ENCODE data around the gene SNX24.

The SNX24 gene

DNA sequence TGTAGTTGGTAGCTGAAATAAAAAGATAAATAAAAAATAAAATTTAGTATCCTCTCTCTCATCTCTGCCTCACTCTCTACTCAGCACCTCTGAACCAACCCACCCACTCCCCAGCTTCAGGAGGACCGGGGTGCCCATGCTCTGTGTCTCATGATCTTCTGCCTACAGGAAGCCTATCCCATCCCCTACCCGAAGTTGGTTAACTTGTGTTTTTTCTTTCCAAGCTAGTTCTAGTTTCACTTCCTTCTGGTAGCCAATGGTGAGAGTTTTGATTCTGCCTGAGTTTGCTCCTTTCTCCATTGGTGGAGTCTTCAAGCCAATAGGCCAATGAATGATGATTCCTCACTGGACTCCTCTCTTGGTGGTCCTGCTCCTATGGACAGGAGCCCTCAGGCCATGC, 32.1 kb downstream of the SNX24 start:
- no peak overlapping the region for H3K27ac ChIP-seq (ENCODE audit: extremely low read depth, low read depth, low read length)
- H3K4me3 ChIP-seq (ENCODE audit: low read depth, low read length): no peak overlapping the region
- CTCF ChIA-PET: interaction anchor here (1.3 kb wide), 1 partner anchor 19 kb away, joined by 3 read pairs; no protein-coding TSS in a partner anchor
- TF ChIP-seq, protein P1, sequence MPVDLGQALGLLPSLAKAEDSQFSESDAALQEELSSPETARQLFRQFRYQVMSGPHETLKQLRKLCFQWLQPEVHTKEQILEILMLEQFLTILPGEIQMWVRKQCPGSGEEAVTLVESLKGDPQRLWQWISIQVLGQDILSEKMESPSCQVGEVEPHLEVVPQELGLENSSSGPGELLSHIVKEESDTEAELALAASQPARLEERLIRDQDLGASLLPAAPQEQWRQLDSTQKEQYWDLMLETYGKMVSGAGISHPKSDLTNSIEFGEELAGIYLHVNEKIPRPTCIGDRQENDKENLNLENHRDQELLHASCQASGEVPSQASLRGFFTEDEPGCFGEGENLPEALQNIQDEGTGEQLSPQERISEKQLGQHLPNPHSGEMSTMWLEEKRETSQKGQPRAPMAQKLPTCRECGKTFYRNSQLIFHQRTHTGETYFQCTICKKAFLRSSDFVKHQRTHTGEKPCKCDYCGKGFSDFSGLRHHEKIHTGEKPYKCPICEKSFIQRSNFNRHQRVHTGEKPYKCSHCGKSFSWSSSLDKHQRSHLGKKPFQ (tag by site-specific recombination; IDR thresholded peaks at IDR 0.05): no peak
- TF ChIP-seq ZNF169 (tag by site-specific recombination; IDR thresholded peaks at IDR 0.05): no peak
- no peak for TF ChIP-seq HOXC10 (CRISPR knock-in tag; IDR thresholded peaks at IDR 0.05)
- TF ChIP-seq, protein P2, sequence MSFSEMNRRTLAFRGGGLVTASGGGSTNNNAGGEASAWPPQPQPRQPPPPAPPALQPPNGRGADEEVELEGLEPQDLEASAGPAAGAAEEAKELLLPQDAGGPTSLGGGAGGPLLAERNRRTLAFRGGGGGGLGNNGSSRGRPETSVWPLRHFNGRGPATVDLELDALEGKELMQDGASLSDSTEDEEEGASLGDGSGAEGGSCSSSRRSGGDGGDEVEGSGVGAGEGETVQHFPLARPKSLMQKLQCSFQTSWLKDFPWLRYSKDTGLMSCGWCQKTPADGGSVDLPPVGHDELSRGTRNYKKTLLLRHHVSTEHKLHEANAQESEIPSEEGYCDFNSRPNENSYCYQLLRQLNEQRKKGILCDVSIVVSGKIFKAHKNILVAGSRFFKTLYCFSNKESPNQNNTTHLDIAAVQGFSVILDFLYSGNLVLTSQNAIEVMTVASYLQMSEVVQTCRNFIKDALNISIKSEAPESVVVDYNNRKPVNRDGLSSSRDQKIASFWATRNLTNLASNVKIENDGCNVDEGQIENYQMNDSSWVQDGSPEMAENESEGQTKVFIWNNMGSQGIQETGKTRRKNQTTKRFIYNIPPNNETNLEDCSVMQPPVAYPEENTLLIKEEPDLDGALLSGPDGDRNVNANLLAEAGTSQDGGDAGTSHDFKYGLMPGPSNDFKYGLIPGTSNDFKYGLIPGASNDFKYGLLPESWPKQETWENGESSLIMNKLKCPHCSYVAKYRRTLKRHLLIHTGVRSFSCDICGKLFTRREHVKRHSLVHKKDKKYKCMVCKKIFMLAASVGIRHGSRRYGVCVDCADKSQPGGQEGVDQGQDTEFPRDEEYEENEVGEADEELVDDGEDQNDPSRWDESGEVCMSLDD (tag by site-specific recombination; IDR thresholded peaks at IDR 0.05): no peak
- TF ChIP-seq ZNF701 (tag by site-specific recombination; IDR thresholded peaks at IDR 0.05): no peak
- TF ChIP-seq ZBTB8A (tag by site-specific recombination; IDR thresholded peaks at IDR 0.05): no peak
- no peak for TF ChIP-seq ZNF16 (tag by site-specific recombination; IDR thresholded peaks at IDR 0.05; ENCODE audit: low read depth)
- TF ChIP-seq, protein P3, sequence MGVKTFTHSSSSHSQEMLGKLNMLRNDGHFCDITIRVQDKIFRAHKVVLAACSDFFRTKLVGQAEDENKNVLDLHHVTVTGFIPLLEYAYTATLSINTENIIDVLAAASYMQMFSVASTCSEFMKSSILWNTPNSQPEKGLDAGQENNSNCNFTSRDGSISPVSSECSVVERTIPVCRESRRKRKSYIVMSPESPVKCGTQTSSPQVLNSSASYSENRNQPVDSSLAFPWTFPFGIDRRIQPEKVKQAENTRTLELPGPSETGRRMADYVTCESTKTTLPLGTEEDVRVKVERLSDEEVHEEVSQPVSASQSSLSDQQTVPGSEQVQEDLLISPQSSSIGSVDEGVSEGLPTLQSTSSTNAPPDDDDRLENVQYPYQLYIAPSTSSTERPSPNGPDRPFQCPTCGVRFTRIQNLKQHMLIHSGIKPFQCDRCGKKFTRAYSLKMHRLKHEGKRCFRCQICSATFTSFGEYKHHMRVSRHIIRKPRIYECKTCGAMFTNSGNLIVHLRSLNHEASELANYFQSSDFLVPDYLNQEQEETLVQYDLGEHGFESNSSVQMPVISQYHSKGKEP (tag by site-specific recombination; IDR thresholded peaks at IDR 0.05): no peak
- TF ChIP-seq ZNF561 (tag by site-specific recombination; IDR thresholded peaks at IDR 0.05; ENCODE audit: borderline replicate concordance): no peak
- TF ChIP-seq, protein P4, sequence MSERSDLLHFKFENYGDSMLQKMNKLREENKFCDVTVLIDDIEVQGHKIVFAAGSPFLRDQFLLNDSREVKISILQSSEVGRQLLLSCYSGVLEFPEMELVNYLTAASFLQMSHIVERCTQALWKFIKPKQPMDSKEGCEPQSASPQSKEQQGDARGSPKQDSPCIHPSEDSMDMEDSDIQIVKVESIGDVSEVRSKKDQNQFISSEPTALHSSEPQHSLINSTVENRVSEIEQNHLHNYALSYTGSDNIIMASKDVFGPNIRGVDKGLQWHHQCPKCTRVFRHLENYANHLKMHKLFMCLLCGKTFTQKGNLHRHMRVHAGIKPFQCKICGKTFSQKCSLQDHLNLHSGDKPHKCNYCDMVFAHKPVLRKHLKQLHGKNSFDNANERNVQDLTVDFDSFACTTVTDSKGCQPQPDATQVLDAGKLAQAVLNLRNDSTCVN (tag by site-specific recombination; optimal IDR thresholded peaks at IDR 0.05): no peak
- TF ChIP-seq, protein P5, sequence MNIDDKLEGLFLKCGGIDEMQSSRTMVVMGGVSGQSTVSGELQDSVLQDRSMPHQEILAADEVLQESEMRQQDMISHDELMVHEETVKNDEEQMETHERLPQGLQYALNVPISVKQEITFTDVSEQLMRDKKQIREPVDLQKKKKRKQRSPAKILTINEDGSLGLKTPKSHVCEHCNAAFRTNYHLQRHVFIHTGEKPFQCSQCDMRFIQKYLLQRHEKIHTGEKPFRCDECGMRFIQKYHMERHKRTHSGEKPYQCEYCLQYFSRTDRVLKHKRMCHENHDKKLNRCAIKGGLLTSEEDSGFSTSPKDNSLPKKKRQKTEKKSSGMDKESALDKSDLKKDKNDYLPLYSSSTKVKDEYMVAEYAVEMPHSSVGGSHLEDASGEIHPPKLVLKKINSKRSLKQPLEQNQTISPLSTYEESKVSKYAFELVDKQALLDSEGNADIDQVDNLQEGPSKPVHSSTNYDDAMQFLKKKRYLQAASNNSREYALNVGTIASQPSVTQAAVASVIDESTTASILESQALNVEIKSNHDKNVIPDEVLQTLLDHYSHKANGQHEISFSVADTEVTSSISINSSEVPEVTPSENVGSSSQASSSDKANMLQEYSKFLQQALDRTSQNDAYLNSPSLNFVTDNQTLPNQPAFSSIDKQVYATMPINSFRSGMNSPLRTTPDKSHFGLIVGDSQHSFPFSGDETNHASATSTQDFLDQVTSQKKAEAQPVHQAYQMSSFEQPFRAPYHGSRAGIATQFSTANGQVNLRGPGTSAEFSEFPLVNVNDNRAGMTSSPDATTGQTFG (tag by site-specific recombination; IDR thresholded peaks at IDR 0.05; ENCODE audit: borderline replicate concordance): no peak
- TF ChIP-seq ZBTB20 (tag by site-specific recombination; IDR thresholded peaks at IDR 0.05): no peak
- no peak for TF ChIP-seq ZNF510 (tag by site-specific recombination; IDR thresholded peaks at IDR 0.05; ENCODE audit: insufficient replicate concordance)
- H3K4me1 ChIP-seq (ENCODE audit: control insufficient read depth, insufficient read depth, low read length): no peaks in the 10 kb centered on the region
- POLR2A ChIA-PET: no interaction called here
- no peaks in the 10 kb centered on the region for H3K9me3 ChIP-seq (ENCODE audit: control insufficient read depth, insufficient read depth, low read depth, low read length)
- no peaks in the 10 kb centered on the region for H3K36me3 ChIP-seq (ENCODE audit: control insufficient read depth in 2 of 2, insufficient read depth in 1 of 2, low read length in 2 of 2)

DNA sequence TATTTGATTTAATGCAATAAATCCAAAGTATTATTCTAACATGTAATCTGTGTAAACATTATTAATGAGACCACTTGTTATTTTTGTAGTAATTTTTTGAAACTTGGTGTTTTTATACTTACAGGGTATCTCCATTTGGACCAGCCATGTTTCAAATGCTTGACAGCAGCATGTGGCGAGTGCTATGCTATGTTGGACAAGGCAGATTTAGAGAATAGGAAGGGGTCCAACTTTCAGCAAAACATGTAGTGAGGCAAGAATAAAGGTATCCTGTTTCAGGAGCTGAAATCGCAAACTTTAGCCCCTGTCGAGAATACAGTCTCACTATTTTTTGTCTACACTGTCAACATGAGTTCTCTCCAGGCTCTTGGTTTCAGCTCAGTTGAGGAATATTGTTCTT, 33.7 kb downstream of the SNX24 start:
- H3K4me1 ChIP-seq (ENCODE audit: control insufficient read depth, insufficient read depth, low read length): no peaks in the 10 kb centered on the region
- ChIA-PET CTCF (interaction anchor here (0.6 to 1.0 kb wide), 2 partner anchors 28 to 94 kb away, joined by 3 read pairs; no protein-coding TSS in a partner anchor), POLR2A (no interaction called here)
- no peaks in the 10 kb centered on the region for H3K9me3 ChIP-seq (ENCODE audit: control insufficient read depth, insufficient read depth, low read depth, low read length)
- H3K4me3 ChIP-seq (ENCODE audit: low read depth, low read length): no peak overlapping the region
- no peak overlapping the region for H3K27ac ChIP-seq (ENCODE audit: extremely low read depth, low read depth, low read length)
- TF ChIP-seq, protein P6, sequence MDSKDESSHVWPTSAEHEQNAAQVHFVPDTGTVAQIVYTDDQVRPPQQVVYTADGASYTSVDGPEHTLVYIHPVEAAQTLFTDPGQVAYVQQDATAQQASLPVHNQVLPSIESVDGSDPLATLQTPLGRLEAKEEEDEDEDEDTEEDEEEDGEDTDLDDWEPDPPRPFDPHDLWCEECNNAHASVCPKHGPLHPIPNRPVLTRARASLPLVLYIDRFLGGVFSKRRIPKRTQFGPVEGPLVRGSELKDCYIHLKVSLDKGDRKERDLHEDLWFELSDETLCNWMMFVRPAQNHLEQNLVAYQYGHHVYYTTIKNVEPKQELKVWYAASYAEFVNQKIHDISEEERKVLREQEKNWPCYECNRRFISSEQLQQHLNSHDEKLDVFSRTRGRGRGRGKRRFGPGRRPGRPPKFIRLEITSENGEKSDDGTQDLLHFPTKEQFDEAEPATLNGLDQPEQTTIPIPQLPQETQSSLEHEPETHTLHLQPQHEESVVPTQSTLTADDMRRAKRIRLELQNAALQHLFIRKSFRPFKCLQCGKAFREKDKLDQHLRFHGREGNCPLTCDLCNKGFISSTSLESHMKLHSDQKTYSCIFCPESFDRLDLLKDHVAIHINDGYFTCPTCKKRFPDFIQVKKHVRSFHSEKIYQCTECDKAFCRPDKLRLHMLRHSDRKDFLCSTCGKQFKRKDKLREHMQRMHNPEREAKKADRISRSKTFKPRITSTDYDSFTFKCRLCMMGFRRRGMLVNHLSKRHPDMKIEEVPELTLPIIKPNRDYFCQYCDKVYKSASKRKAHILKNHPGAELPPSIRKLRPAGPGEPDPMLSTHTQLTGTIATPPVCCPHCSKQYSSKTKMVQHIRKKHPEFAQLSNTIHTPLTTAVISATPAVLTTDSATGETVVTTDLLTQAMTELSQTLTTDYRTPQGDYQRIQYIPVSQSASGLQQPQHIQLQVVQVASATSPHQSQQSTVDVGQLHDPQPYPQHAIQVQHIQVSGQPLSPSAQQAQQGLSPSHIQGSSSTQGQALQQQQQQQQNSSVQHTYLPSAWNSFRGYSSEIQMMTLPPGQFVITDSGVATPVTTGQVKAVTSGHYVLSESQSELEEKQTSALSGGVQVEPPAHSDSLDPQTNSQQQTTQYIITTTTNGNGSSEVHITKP (tag by site-specific recombination; IDR thresholded peaks at IDR 0.05): no peak
- TF ChIP-seq ZNF394 (tag by site-specific recombination; IDR thresholded peaks at IDR 0.05; ENCODE audit: borderline replicate concordance) (no peak), ZNF670 (tag by site-specific recombination; IDR thresholded peaks at IDR 0.05; ENCODE audit: low read depth) (no peak)
- H3K36me3 ChIP-seq (ENCODE audit: control insufficient read depth in 2 of 2, insufficient read depth in 1 of 2, low read length in 2 of 2): no peaks in the 10 kb centered on the region

Measured in HEK293 (cell line).